Keratinocyte (primary cell): ENCODE data around the gene EML1. TPM values are rescaled to one million over a fixed set of nuclear protein-coding genes. Genes with fewer than 3 reads are reported as not detected.
"Not testable (repeated sequence)": the region's sequence is repeated elsewhere in the genome, so short reads cannot be mapped to it uniquely, and the experiment has no call there.

Source experiments
- DNase-seq: peaks from one replicate; pipeline ENCODE4 v3.0.0-alpha.2; 2011; ENCODE audit warnings: low read depth, missing footprints, low spot score
- FAIRE-seq: peaks from 2 replicates; lab custom pipeline; 2011; peaks lifted over from hg19 to GRCh38; lab: Jason Lieb, UNC
- H2AFZ ChIP-seq: 2 replicates; pipeline ENCODE4 v1.6.0; 2012; ENCODE audit warnings: low read length, control low read depth, inconsistent platforms; ENCODE audit not compliant: control insufficient read depth
- H3K27ac ChIP-seq: 2 replicates; pipeline ENCODE4 v1.5.1; 2011; ENCODE audit warnings: low read length; ENCODE audit not compliant: control insufficient read depth, insufficient read depth
- H3K27me3 ChIP-seq: 3 replicates; pipeline ENCODE4 v1.6.0; 2011; ENCODE audit warnings: low read length; ENCODE audit not compliant: control insufficient read depth, insufficient read depth; ENCODE audit errors: extremely low read depth
- H3K36me3 ChIP-seq, 2 experiments: 2 replicates in 1 of 2; 3 replicates in 1 of 2; pipeline ENCODE4 v1.5.1; 2011; ENCODE audit warnings: low read length in 2 of 2, mild to moderate bottlenecking in 1 of 2; ENCODE audit not compliant: control insufficient read depth in 2 of 2, insufficient read depth in 2 of 2; ENCODE audit errors: extremely low read depth in 1 of 2
- H3K4me1 ChIP-seq: 3 replicates; pipeline ENCODE4 v1.5.1; 2011; ENCODE audit warnings: low read length; ENCODE audit not compliant: control insufficient read depth, insufficient read depth; ENCODE audit errors: extremely low read depth
- H3K4me2 ChIP-seq: 3 replicates; pipeline ENCODE4 v1.6.0; 2011; ENCODE audit warnings: low read depth, low read length; ENCODE audit not compliant: control insufficient read depth, insufficient read depth; ENCODE audit errors: extremely low read depth
- H3K4me3 ChIP-seq, 3 experiments: fragments of 200-600 bp in 1 of 3; sonication (generic) in 1 of 3; 2 replicates in 2 of 3; 3 replicates in 1 of 3; pipeline ENCODE4 v1.5.1; 2011 to 2016; ENCODE audit warnings: low read length in 3 of 3, mild to moderate bottlenecking in 3 of 3, control low read depth in 2 of 3, inconsistent platforms in 1 of 3, low read depth in 1 of 3, mixed read lengths in 1 of 3, mixed run types in 1 of 3, moderate library complexity in 1 of 3; ENCODE audit not compliant: control insufficient read depth in 2 of 3, insufficient read depth in 2 of 3; ENCODE audit errors: extremely low read depth in 1 of 3
- H3K79me2 ChIP-seq: 2 replicates; pipeline ENCODE4 v1.6.0; 2012; ENCODE audit warnings: low read length; ENCODE audit not compliant: control insufficient read depth, insufficient read depth
- H3K9ac ChIP-seq: 3 replicates; pipeline ENCODE4 v1.6.0; 2011; ENCODE audit warnings: low read length; ENCODE audit not compliant: control insufficient read depth, insufficient read depth; ENCODE audit errors: extremely low read depth
- H3K9me1 ChIP-seq: 3 replicates; pipeline ENCODE4 v1.6.0; 2011; ENCODE audit warnings: low read length; ENCODE audit not compliant: control insufficient read depth, insufficient read depth; ENCODE audit errors: extremely low read depth
- H3K9me3 ChIP-seq: 2 replicates; pipeline ENCODE4 v1.5.1; 2012; ENCODE audit warnings: low read depth, low read length; ENCODE audit not compliant: control insufficient read depth
- H4K20me1 ChIP-seq: 3 replicates; pipeline ENCODE4 v1.6.0; 2011; ENCODE audit warnings: low read length; ENCODE audit not compliant: control insufficient read depth, insufficient read depth; ENCODE audit errors: extremely low read depth
- EZH2 ChIP-seq: IDR thresholded peaks from one replicate; pipeline ENCODE4 v1.6.1; 2012; ENCODE audit warnings: inconsistent platforms, mild to moderate bottlenecking, low read length, moderate library complexity
- dilution Hi-C: fragments of 300-500 bp; cut with MboI; formaldehyde crosslinking; loops from one replicate; pipeline ENCODE4 v1.7.0; 2020; ENCODE audit warnings: low sequenced_read_pairs; ENCODE audit not compliant: extremely low pct_ligation_motif_present
- polyA plus RNA-seq, 5 experiments: library from polyadenylated mRNA; depleted of rRNA in 3 of 5; stranded (reverse) in 3 of 5; stranded (forward) in 1 of 5; unstranded in 1 of 5; fragments of >200 nt; gene quantifications; 1 replicate in 1 of 5; 2 replicates in 3 of 5; 3 replicates in 1 of 5; pipeline versions ENCODE4 v1.2.1 to v1.2.3, GENCODE V29; 2011 to 2012; ENCODE audit warnings: missing spikeins in 2 of 5, low read depth in 1 of 5, low replicate concordance in 1 of 5
- TF ChIP-seq, protein P1 (sequence below), 3 experiments: IDR thresholded peaks in 1 of 3; conservative IDR thresholded peaks in 1 of 3; optimal IDR thresholded peaks in 1 of 3; 2 replicates in 2 of 3; 3 replicates in 1 of 3; pipeline versions ENCODE3 to v1.5.1; 2011; ENCODE audit warnings: low read length in 3 of 3, mild to moderate bottlenecking in 3 of 3, moderate library complexity in 2 of 3, control low read depth in 1 of 3, inconsistent platforms in 1 of 3; ENCODE audit not compliant: insufficient read depth in 2 of 3; ENCODE audit errors: extremely low read depth in 1 of 3

The EML1 gene
- polyA plus RNA-seq, 1 donor (not counting 4 experiments of a cell fraction or from before 2014, with no cell fraction given), result 0.84 TPM

DNA sequence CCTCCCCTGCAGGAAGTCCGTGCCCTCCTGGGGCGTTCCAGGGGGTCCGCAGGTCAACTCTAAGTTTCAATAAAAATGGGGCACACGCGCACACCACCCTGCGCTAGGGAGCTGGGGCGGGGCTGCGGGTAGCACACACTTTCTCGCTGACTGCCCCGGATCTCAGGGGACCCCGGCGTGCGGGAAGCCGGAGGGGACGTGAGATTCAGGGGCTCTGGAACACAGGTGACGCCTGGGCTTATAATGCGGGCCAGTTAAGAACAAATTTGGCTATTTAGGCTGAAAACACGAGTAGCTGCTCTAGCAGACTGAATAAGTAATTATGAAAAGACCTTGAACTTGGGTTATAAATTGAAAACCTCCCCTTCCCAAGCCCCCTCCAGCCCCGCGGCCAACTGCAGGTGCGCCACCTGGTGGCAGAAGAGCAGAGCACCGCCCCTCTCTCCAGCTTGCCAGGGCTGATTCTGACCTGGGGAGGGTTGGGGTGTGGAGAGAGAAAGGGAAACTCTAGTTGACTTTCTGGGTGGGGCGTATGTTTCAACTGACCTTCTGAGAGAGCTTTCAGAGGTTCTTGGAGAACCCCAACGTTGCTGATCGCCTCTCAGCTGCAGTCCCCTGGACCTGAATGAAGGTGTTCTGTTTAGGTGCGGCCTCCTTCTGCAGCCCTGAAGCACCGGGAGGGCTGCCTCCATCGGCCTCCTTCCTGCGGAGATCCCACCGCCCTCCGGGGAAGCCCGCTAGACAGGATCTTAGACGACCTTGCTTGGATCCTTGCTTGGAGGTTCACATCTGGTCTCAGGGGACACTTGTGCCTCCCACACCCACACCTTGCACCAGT lies 153.7 kb downstream of the EML1 start:
- no peak for FAIRE-seq
- H3K27me3 ChIP-seq, result peaks cover 9% of the 10 kb centered on the region

GRCh38 chr14:99947695-99948094 lies 154.5 kb downstream of the EML1 start:
- dilution Hi-C loops, result no loop called here
- Histone ChIP-seq H3K4me2 (no peak overlapping the region), H3K9me1 (no peaks in the 10 kb centered on the region), H4K20me1 (no peaks in the 10 kb centered on the region), H3K79me2 (no peaks in the 10 kb centered on the region), H3K9ac (no peak overlapping the region), H3K27me3 (peaks cover 9% of the 10 kb centered on the region), H3K36me3 (no peaks in the 10 kb centered on the region), H3K4me1 (no peaks in the 10 kb centered on the region), H3K9me3 (no peaks in the 10 kb centered on the region), H2AFZ (no peak overlapping the region), H3K27ac (no peak overlapping the region), H3K4me3 (no peak overlapping the region)
- TF ChIP-seq, protein P1, sequence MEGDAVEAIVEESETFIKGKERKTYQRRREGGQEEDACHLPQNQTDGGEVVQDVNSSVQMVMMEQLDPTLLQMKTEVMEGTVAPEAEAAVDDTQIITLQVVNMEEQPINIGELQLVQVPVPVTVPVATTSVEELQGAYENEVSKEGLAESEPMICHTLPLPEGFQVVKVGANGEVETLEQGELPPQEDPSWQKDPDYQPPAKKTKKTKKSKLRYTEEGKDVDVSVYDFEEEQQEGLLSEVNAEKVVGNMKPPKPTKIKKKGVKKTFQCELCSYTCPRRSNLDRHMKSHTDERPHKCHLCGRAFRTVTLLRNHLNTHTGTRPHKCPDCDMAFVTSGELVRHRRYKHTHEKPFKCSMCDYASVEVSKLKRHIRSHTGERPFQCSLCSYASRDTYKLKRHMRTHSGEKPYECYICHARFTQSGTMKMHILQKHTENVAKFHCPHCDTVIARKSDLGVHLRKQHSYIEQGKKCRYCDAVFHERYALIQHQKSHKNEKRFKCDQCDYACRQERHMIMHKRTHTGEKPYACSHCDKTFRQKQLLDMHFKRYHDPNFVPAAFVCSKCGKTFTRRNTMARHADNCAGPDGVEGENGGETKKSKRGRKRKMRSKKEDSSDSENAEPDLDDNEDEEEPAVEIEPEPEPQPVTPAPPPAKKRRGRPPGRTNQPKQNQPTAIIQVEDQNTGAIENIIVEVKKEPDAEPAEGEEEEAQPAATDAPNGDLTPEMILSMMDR (optimal IDR thresholded peaks at IDR 0.05 in 1 of 3, IDR thresholded peaks at IDR 0.05 in 1 of 3, conservative IDR thresholded peaks at IDR 0.05 in 1 of 3; ENCODE audit: extremely low read depth in 1 of 3, insufficient read depth in 2 of 3, low read length in 3 of 3), result no peak
- no peak for TF ChIP-seq EZH2
- DNase-seq (no peak), FAIRE-seq (no peak)

More for the DNA sequence above, 153.7 kb downstream of the EML1 start:
- Histone ChIP-seq H3K9me3 (no peaks in the 10 kb centered on the region), H3K4me2 (no peak overlapping the region), H3K9me1 (no peaks in the 10 kb centered on the region), H4K20me1 (no peaks in the 10 kb centered on the region), H3K9ac (no peak overlapping the region), H3K36me3 (no peaks in the 10 kb centered on the region), H2AFZ (no peak overlapping the region), H3K79me2 (no peaks in the 10 kb centered on the region), H3K4me1 (no peaks in the 10 kb centered on the region), H3K27ac (no peak overlapping the region), H3K4me3 (no peak overlapping the region)
- dilution Hi-C loops, result no loop called here
- DNase-seq, result no peak
- TF ChIP-seq, protein P1 (optimal IDR thresholded peaks at IDR 0.05 in 1 of 3, IDR thresholded peaks at IDR 0.05 in 1 of 3, conservative IDR thresholded peaks at IDR 0.05 in 1 of 3; ENCODE audit: extremely low read depth in 1 of 3, insufficient read depth in 2 of 3, low read length in 3 of 3), result peak; percentile 83 to 91 (median 85)
- TF ChIP-seq EZH2, result no peak

GRCh38 chr14:99949011-99949732 lies 156.0 kb downstream of the EML1 start:
- dilution Hi-C loops, DNase-seq: not testable (repeated sequence)

More at GRCh38 chr14:99949011-99949732, 156.0 kb downstream of the EML1 start:
- not testable (repeated sequence) for H3K9me1 ChIP-seq, H3K4me1 ChIP-seq, FAIRE-seq, H3K4me2 ChIP-seq, H3K79me2 ChIP-seq, H2AFZ ChIP-seq, H3K27ac ChIP-seq, H4K20me1 ChIP-seq, H3K9ac ChIP-seq, H3K9me3 ChIP-seq, H3K4me3 ChIP-seq, H3K36me3 ChIP-seq
- H3K27me3 ChIP-seq, result peaks cover 12% of the 10 kb centered on the region
